Lower leg skin (tissue), 3 donors: ENCODE measurements around the gene MYLK4.

Experiments used
- CTCF ChIP-seq, 3 donors: fragments of 450-650 bp; IDR thresholded peaks; one replicate each; pipeline ENCODE4 v1.5.1; 2016; ENCODE audit warnings: antibody characterized with exemption in 3 of 3, mild to moderate bottlenecking in 3 of 3, moderate library complexity in 2 of 3
- POLR2A ChIP-seq, 2 donors: fragments of 450-650 bp; IDR thresholded peaks; one replicate each; pipeline ENCODE4 v1.6.1; 2016 to 2017; ENCODE audit warnings: antibody characterized with exemption in 2 of 2, mild to moderate bottlenecking in 1 of 2, moderate library complexity in 1 of 2

GRCh38 chr6:2641044-2641725, 109.5 kb downstream of the MYLK4 start:
- TF ChIP-seq CTCF (IDR thresholded peaks at IDR 0.05): no peak
- no peak for TF ChIP-seq POLR2A (IDR thresholded peaks at IDR 0.05)
